GM18499 (cell line): Measurements from ENCODE around the gene MMAB.

ENCODE experiments used
- ATAC-seq: cut with Tn5 transposase; IDR thresholded peaks from one replicate; pipeline ENCODE4 v1.9.1; 2021; ENCODE audit warnings: moderate number of reproducible peaks; ENCODE audit not compliant: insufficient read depth, unreplicated experiment

Gene MMAB

DNA sequence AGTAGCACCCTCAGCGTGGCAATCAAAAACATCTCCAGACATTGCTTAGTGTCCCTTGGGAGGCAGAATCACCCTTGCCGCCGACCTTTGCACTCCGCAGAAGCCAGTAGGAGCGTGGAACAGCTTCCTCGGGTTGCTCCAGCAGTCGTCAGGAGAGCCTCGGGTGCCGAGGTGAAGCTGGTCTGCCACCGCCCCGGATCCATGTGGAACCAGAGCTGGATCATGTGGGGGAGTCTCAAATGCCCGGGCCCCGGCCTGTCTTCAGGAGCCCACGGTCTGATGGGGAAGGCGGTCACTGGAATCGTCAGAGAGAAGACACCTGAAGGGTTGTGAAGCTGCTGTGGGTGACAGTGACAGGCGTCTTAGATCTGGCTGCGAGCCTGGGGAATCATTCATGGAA lies 14.6 kb upstream of the MMAB start:
- no peak for ATAC-seq

DNA sequence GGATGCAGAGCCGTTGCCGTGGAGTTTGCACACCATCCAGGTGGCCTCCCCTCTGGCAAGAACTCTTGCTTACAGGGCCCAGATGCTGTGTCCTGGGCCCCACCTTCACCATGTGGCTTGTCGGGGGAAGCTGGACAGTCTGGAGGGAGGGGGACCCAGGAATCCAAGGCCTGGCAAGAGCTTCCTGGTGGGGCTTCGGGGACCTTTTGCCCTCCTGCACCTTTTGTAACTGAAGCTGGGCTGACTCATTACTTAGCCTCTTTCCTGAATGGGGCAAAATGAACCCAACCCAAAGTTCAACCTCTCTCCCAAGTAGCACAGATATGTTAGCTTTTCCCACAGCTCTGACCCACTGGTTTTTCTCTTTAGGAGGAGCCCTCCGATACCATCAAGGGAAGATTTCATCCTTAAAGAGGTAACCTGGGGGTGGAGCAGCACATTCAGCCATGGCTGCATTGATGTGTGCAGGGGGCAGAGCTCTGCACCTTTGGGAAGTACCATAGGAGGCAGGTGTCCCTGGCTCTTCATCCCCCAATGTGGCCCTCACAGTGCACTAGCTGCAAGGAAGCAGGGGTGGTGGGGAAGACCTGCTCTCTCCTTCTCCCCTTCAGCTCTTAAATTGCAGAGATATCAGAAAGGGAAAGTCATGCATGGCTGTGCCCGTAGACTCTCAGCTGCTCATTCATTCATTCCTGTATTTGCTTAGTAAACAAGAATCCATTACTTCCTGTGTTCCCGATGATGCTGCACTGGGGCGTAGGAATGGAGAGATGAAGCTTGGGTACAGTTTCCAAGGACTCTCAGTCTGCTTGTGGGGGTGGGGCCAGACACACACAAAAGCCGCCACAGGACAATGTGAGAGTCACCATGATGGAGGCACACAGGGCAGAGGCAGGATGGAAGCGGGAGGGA lies 13.3 kb upstream of the MMAB start:
- no peak for ATAC-seq

DNA sequence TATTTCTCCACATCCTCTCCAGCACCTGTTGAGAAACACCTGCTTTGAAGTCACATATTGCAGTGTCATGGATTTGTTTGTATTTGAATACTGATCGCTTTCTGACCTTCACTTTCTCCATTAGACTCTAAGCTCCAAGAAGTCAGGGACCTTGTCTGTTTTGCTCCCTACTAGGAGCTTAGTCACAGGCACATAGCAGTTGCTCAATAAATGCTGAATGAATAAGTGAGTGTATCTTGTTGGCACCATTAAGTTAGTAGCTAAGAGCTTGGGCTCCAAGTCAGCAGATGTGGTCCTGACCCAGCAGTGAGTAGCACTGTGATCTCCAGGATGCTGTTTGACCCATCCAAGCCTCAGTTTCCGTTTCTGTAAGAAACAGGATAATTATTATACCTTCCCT lies 10.4 kb upstream of the MMAB start:
- no peak for ATAC-seq

DNA sequence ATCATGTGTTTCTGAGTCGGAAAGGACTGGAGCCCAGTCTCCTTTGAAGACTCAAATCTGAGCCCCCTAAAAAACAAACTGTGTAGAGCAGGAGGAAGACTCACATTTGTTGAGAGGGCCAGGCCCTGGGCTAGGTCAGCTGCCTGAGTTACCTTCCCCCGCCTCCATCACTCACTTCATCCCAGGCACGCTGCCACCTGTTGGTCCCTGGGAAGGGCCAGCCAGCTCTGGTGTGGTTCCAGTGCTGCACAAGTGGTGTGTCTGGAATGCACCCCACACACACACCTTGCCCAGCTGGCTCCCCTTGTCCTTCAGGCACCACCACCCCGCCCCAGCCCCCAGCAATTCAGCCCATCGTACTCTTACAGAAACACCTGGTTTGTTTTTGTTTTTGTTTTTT lies 9.3 kb upstream of the MMAB start:
- no peak for ATAC-seq

DNA sequence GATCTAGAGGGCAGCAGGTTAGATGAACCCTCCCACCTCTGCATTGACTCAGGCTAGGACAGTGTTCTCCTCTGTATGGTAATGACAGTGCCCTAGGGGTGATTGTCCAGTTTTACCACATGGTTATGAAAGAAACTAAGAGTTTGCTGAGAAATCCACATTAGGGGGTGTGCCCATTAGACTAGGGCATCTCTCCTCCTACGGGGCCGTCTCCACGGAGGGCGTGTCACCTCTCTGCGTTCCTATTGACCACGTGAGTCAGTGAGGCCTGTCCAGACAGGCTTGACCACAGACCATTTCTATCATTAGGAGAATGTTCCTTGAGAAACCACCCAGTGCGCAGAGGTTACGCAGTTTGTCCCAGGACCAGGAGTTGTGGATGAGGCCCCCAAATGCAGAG lies 8.6 kb upstream of the MMAB start:
- no peak for ATAC-seq

DNA sequence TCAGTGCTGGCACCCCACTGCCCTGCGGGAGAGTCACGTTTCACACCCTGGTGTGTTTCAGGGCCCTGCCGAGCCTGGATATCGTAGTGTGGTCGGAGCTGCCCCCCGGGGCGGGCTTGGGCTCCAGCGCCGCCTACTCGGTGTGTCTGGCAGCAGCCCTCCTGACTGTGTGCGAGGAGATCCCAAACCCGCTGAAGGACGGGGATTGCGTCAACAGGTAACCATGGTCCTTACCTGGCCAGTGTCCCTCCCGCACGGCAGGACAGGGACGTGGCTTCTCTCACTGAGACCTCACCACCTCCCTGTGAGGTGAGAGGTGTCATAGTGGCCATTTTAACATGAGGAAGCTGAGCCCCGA lies 8.0 kb upstream of the MMAB start:
- no peak for ATAC-seq

DNA sequence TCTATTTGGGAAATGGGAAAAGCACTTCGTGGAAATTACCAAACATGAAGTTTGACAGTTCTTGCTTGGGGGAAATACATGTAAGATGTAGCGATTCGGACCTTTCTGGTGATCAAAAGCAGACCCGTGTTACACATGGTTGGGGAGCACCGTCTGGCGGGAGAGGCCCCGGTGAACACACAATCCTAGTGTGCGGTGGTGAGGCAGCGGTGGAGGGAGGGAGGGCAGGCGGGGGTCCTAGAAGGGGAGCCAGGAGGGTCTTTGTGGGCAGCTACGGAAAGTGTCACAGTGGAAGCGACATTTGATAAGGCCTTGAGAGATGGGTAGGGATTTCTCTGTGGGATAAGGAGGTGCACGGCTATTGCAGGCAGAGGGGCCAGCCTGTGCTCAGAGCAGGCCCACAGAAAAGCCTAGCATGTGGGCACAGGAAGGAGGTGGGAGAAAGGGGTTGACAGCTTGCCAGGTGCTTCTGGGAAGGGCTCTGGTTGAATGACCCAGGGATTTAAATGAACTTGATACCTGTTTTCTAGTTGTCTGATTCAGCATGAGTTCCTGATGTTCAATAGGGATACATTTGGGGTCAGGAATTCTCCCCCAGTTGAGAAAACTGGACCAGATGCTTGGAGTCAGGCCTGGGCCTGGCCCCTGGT lies 7.5 kb upstream of the MMAB start:
- no peak for ATAC-seq

DNA sequence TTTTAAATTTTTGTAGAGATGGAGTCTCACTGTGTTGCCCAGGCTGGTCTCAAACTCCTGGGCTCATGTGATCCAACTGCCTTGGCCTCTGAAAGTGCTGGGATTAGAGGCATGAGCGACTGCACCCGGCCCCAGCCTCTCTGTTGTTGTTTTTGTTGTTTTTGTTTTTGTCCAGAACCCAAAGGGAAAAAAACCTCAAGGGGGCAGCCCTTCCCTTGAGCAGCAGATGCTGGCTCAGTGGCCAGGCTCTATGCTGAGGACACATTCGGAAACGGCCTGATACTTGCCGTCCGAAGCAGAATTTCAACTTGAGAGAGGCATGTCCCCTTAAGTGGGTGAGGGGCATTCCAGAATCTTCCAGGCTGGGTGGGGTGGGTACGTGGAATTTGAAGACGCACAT lies 7.0 kb upstream of the MMAB start:
- no peak for ATAC-seq

DNA sequence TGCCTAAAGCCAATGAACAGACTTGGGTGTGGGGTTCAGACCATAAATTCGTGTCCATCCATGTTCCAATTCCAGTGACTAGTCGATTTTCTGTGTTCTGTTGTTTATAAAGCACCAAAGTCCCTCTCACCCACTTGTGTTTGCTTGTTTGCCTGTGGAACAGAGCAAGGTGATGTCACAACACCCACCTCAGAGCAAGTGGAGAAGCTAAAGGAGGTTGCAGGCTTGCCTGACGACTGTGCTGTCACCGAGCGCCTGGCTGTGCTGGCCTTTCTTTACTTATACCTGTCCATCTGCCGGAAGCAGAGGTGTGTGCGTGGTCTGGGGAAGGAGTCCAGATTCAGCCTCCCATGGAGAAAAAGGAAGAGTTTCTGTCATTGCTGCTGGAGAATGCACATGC lies 6.3 kb upstream of the MMAB start:
- no peak for ATAC-seq

DNA sequence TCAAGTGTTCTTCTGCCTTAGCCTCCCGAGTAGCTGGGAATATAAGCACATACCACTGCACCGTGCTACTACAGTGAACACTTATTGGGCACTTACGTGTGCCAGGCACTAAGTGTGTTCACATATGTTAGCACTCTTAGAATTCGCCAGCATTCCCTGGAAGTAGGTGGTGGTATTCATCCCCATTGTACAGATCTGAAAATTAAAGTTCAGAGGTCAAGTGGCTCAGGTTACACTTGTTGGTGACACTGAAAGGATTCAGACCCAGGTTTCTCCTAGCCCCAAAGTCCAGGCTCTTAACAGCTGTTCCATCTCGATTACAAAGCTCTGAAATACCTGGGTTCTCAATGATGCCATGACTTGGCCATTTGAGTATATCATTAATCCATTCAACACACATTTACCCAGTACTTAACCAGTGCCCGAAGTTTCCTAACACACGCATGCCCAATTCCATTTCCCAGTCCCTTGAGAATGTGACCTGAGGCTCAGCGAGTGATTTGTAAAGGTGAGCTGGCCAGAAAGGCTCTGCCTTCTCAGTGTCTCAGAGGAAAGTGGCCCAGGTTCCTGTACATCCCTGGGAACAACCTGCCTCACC lies 5.1 kb upstream of the MMAB start:
- ATAC-seq = no peak

DNA sequence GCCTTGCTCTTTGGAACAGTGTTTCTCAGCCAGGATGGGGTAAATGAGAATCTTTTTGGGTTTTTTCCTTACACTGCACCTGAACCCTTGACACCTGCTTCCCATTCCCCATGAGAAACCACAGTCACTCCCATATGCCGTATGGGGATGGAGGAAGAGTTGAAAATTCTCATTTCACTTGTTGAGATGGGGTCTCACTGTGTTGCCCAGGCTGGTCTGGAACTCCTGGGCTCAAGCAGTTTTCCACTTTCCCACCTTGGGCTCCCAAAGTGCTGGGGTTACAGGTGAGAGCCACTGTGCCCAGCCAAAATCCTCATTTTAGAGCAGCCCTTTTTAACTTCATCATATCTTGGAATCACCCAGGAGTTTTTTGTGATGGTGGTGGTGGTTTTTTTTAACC lies 4.0 kb upstream of the MMAB start:
- ATAC-seq = no peak

DNA sequence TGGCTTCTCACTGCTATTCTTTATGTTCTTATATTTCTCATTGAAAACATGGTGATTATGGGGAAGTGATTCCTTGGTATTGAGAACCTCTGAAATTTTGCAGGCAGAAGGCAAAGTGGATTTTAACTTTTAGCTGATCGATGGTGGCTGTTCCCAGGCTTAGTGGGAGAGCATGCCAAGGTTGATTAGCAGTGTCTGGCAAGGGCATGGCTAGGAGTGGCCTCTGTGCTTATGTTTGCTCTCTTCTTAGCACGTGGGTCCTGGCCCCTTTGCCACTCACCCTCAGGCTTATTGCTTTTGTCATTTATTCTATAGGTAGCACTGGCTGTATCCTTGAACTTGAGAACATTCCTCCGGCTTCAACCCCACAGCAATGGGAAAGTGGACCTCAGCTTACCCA lies 2.4 kb upstream of the MMAB start:
- no peak for ATAC-seq

DNA sequence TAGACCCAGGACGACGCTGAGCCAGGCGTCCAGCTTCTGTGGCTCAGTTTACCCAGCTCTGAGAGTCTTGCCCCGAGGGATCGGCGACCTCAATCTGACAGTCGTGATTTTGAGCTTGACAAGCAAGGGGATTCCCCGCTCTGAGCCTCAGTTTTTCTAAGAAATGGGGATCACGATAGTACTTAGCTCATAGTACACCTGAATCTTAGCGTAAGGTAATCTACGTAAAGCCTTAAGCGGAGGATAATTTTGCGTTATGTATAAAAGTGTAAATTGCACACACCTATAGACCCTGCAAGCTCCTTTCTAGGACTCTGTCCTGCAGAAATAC lies 575 bp upstream of the MMAB start:
- ATAC-seq = peak; percentile 9

DNA sequence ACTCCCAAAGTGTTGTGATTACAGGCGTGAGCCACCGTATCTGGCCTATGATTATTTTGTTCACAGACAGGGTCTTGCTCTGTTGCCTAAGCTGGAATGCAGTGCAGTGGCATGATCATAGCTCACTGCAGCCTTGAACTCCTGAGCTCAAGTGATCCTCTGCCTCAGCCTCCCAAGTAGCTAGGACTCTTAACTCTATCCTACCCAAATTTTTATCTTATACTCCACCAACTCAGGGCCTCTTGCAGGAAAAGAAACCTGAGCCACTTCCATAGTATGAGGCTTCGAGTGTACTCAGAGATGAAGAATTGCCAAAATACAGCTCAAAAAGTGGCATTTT lies 828 bp downstream of the MMAB start:
- no peak for ATAC-seq

DNA sequence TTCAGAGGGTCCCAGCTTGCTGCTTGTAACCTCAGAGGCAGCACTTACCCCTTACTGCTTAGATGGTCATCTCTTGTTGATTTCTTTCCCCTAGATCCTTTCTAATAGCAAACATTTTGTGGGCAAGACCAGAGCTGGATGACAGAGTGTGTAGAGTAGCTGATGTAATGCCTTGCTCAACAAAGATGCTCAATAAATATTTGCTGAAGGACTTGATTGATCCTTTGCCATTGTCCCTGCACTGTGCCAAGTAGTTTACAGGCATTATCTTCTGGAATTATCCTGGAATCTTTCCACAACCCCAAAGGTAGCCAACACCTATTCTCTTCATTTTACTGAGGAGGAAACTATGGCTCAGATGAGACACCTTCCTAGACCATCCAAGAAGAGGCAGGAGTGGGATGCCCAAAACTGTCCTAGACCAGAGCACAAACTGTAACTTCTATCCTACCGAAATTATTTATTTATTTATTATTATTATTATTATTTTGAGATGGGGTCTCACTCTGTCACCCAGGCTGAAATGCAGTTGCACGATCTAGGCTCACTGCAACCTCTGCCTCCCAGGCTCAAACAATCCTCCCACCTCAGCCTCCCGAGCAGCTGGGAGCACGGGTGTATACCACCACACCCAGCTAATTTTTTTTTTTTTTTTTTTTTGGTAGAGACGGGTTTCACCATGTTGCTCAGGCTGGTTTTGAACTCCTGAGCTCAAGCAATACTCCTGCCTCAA lies 1.4 kb downstream of the MMAB start:
- ATAC-seq = no peak

DNA sequence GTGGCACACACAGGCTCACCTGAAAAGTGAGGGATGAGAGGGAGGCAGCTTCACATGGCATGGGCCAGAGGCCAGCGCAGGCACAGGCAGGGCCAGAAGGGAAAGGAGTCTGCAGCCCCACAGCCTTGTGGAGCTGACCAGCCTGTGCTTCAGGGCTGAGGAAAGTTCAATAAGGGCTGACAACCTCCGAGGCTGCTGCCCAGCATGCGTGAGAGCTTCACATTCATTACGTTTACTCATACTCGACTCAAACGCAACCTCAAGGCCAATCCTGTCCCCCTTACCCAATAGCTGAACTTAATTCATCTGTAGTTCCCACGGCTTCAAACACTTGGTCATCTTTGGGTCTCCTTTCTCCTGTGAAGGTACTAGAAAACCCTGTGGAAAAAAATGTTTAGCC lies 4.8 kb downstream of the MMAB start:
- no peak for ATAC-seq

DNA sequence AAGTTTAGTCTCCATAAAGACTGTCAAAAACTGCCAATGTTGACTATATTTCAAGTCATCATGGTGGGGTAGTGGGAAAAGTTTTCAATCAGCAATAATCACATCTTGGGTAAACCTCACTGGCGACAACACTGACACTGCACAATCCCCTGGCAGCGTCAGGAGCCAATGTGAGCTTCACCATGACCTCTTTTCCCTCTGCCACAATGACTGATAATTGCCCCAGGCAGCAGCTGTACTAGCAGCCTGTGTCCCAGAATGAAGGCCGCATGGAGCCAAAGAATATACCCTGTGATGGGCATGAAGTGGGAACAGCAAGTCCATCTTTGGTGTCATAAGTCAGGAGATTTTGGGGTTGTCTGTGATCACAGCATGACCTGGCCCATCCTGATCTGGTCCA lies 5.3 kb downstream of the MMAB start:
- ATAC-seq = no peak

DNA sequence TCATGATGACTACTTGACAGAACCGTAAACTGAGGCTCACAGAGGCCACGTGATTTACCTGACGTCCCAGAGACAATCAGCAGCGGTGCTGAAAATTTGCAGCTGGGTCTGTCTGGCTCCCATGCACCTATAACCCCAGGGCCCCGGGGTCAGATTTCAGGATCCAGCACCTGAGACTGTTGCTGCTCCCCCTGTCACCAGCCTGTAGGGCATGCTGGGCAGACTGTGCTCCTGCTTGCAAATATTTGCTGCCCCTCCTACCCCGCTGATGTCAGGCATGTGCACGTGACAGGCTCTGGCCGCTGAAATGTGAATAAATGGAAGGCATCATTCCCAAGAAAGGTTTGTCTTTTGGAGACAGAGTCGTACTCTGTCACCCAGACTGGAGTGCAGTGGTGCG lies 6.0 kb downstream of the MMAB start:
- no peak for ATAC-seq

DNA sequence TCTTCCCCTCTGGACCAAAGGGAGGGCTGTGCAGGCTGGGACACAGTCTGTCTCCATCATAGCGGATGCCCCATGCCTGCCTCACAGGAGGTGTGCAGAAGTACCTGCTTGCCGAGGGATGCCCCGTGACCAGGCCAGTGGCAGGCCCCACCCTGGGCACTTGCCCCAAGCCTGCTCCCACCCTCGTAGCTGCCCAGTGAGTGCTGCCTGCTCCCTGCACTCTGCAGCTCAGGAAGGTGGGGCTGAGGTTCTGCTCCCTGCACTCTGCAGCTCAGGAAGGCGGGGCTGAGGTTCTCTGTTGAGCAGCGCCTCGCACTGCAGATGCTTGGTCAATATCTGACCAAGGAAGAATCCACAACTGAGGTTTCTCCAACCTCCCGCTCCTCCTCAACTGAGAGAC lies 6.9 kb downstream of the MMAB start:
- ATAC-seq = no peak

DNA sequence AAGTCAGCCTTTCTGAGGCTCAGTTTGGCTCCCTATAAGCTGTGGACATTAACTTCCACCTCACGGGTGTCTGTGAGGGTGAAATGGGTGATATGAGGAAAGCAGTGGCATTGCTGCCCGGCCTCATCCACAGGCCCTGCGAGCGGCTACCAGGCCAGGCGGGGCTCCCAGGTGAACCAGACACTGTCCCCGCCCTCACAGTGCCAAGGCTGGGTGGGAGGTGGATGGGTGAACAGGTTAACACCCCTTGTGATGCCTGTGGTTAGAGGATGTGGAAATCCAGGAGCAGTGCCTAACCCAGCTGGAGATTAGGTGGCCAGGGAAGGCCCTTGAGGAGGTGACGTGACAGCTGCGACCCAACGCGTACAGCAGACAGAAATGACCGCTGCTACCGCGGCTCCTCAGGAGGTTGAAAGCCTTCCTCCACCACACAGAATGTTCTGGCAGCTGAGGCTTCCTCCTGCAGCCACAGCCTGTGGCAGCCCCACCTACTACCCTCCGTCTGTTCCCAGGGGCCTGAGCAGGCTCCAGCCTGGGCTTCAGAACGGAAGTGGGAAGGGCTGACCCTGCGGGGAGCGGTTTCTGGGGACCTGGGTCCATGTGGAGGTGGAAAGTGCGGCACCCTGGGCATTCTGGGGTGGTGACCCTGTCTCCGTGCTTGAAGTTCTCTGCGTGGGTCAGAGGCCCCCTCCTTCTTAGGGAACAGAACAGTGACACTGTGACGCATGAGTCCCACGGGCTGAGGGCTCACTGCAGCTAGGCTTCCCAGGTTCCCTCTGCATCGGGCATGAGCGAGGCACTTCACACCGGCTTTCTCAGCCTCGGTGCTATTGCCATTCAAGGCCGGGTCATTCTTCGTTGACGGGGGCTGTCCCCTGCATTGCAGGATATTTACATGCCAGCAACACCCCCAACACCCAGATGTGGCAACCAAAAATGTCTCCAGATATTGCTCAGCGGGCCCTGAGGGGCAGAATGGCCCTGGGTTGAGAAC lies 9.7 kb downstream of the MMAB start:
- ATAC-seq = no peak
